HEK293T (cell line): Measurements from ENCODE around the gene SRGAP1.

ENCODE experiments used
- BHLHE40 ChIP-seq: fragments of 450-650 bp; IDR thresholded peaks from 2 replicates; pipeline ENCODE4 v1.6.1; 2016; ENCODE audit warnings: mild to moderate bottlenecking, moderate library complexity, borderline replicate concordance
- FOXM1 ChIP-seq: fragments of 450-650 bp; IDR thresholded peaks from 2 replicates; pipeline ENCODE4 v1.6.1; 2017; ENCODE audit warnings: mild to moderate bottlenecking, borderline replicate concordance
- HDGF ChIP-seq: fragments of 450-650 bp; IDR thresholded peaks from 2 replicates; pipeline ENCODE4 v1.6.1; 2017; ENCODE audit warnings: antibody characterized with exemption, borderline replicate concordance
- LEF1 ChIP-seq: fragments of 450-650 bp; IDR thresholded peaks from 2 replicates; pipeline ENCODE4 v1.6.1; 2017; ENCODE audit warnings: mild to moderate bottlenecking, borderline replicate concordance
- NFRKB ChIP-seq: fragments of 450-650 bp; IDR thresholded peaks from 2 replicates; pipeline ENCODE4 v1.6.1; 2016; ENCODE audit warnings: mild to moderate bottlenecking, moderate library complexity
- SP1 ChIP-seq: fragments of 450-650 bp; IDR thresholded peaks from 2 replicates; pipeline ENCODE4 v1.6.1; 2017
- SUZ12 ChIP-seq: fragments of 450-650 bp; IDR thresholded peaks from 2 replicates; pipeline ENCODE4 v1.6.1; 2016; ENCODE audit warnings: mild to moderate bottlenecking

GRCh38 chr12:63982604-63983295 lies 138.2 kb downstream of the SRGAP1 start:
- TF ChIP-seq SUZ12: no peak
- no peak for TF ChIP-seq LEF1
- TF ChIP-seq SP1: no peak
- no peak for TF ChIP-seq HDGF
- TF ChIP-seq BHLHE40: no peak
- TF ChIP-seq NFRKB: no peak
- TF ChIP-seq FOXM1: no peak
